Tibial nerve (tissue), 4 donors: ENCODE data around the gene ASIC2.

Source experiments
- CTCF ChIP-seq, 5 experiments: fragments of 200-600 bp in 3 of 5; fragments of 450-650 bp in 2 of 5; sonication (generic) in 3 of 5; IDR thresholded peaks; one replicate each; pipeline ENCODE4 v1.5.1; 2016 to 2019; ENCODE audit warnings: antibody characterized with exemption in 5 of 5, mild to moderate bottlenecking in 3 of 5, moderate library complexity in 2 of 5
- EP300 ChIP-seq, 2 donors: sonication (generic); formaldehyde crosslinking; IDR thresholded peaks; one replicate each; pipeline ENCODE4 v1.6.1; 2017; ENCODE audit warnings: antibody characterized with exemption in 2 of 2, mild to moderate bottlenecking in 1 of 2
- POLR2A ChIP-seq, 2 donors: fragments of 450-650 bp; IDR thresholded peaks; one replicate each; pipeline ENCODE4 v1.6.1; 2017; ENCODE audit warnings: antibody characterized with exemption in 2 of 2, mild to moderate bottlenecking in 2 of 2, moderate library complexity in 2 of 2

GRCh38 chr17:33019161-33019890 lies 273.8 kb downstream of the ASIC2 start:
- no peak for TF ChIP-seq CTCF (IDR thresholded peaks at IDR 0.05)
- no peak for TF ChIP-seq EP300 (IDR thresholded peaks at IDR 0.05)
- TF ChIP-seq POLR2A (IDR thresholded peaks at IDR 0.05): no peak
